ENCODE results near the gene VIPR2.

Gene VIPR2

DNA sequence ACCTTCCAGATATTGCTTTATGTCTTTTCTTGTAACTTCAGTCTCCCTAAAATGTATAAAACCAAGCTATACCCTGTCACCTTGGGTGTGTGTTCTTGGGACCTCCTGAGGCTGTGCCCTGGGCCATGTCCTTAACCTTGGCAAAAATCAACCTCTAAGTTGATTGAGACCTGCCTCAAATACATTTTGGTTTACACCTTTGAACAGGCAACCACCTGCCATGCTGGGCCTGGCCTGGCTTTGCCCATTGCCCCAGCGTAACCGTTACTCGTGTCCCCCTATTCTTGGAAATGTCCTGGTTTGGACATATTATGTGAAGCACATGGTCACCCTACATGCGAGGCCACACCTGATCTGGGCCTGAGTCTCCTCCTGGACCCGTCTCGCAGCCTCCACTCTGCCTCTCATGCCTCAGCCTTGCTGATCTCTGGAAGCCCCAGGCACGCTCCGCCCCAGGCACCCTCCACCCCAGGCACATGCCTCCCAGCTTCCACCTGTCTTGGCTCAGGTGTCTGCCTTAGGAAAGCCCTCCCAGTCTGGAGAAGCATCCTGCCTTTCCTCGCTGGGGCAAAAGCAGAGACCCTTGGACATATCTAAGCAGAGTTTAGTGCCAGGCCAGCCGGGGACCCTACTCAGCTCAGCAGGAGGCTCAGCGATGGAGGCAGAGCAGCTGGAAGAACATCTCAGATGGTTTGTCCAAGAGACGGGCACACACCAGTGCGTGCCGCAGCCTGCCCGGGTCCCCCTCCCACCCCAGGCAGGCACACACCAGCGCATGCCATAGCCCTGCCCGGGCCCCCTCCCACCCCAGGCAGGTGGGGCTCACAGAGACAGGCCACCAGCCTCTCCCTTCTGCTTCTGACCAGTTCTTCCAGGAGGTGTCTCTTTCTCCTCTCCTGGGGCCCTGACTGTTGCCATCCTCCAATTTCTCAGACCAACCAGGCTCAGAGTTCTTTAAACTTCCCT lies 4.0 kb upstream of the VIPR2 start:
- peaks cover 9% of the 10 kb centered on the region for H3K27me3 Mint-ChIP-seq
- peaks cover 4% of the 10 kb centered on the region for H3K4me1 Mint-ChIP-seq

GRCh38 chr7:159147687-159148086 lies 3.0 kb upstream of the VIPR2 start:
- Mint-ChIP-seq H3K9me3 (no peaks in the 10 kb centered on the region), H3K4me1 (peaks cover 4% of the 10 kb centered on the region), H3K4me3 (no peak overlapping the region), H3K27me3 (peaks cover 19% of the 10 kb centered on the region), H3K36me3 (ENCODE audit: low read depth) (no peaks in the 10 kb centered on the region), H3K27ac (no peak overlapping the region)
- ATAC-seq (no peak), DNase-seq (no peak)

More for the DNA sequence above, 4.0 kb upstream of the VIPR2 start:
- Mint-ChIP-seq H3K4me3 (no peak overlapping the region), H3K27ac (no peak overlapping the region), H3K9me3 (no peaks in the 10 kb centered on the region), H3K36me3 (ENCODE audit: low read depth) (no peaks in the 10 kb centered on the region)
- DNase-seq = no peak
- no peak for ATAC-seq

DNA sequence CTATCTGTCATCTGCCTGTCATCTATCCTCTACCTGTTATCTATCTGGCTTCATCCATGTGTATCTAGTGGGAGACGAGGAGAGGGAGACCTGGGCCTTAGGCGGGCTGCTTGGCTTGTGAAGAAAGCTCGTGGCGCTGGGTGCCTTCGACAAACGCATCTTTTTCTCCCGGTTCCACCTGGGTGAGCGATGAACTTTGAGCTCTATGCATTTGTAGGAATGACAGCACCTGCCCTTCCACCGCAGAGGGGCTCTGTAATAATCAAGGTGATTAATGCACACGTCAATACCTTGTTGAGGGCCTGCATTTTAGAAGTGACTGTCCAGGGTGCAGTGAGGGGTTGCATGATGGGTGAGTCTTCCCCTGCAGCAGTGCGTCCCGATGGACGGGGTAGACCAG lies 2.6 kb upstream of the VIPR2 start:
- Mint-ChIP-seq H3K9me3 (no peaks in the 10 kb centered on the region), H3K4me3 (no peak overlapping the region), H3K4me1 (peaks cover 4% of the 10 kb centered on the region), H3K36me3 (ENCODE audit: low read depth) (no peaks in the 10 kb centered on the region), H3K27me3 (peaks cover 22% of the 10 kb centered on the region), H3K27ac (no peak overlapping the region)
- DNase-seq (no peak), ATAC-seq (no peak)

- H3K36me3 Mint-ChIP-seq (ENCODE audit: low read depth) = no peaks in the 10 kb centered on the region
- DNase-seq (no peak), ATAC-seq (no peak)
- H3K27ac Mint-ChIP-seq = no peak overlapping the region
- H3K4me1 Mint-ChIP-seq = peaks cover 4% of the 10 kb centered on the region
- H3K9me3 Mint-ChIP-seq = no peaks in the 10 kb centered on the region
- H3K4me3 Mint-ChIP-seq = no peak overlapping the region
- H3K27me3 Mint-ChIP-seq = peaks cover 30% of the 10 kb centered on the region
Measured at GRCh38 chr7:159146084-159146858, 1.6 kb upstream of the VIPR2 start.

DNA sequence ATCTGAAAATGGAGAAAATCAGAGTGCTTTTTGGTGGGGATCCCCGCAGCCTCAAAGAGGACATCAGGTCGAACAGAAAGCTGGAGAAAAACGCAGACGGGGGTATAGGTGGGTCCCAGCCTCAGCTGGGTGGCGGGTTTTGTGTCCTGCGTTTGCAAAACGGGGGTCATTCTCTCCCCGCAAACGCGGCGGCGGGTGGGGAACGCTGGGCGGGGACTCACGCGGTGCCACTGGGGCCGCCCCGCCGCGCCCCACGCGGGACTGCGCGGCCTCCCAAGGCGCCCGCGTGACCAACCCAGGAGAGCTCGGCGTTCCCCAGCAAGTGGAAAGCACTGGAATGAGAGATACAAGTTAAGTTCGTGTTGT lies 806 bp upstream of the VIPR2 start:
- Mint-ChIP-seq H3K4me3 (peak overlapping the region; percentile 24), H3K27ac (no peak overlapping the region), H3K9me3 (no peaks in the 10 kb centered on the region), H3K36me3 (ENCODE audit: low read depth) (no peaks in the 10 kb centered on the region), H3K27me3 (peaks cover 32% of the 10 kb centered on the region), H3K4me1 (peaks cover 4% of the 10 kb centered on the region)
- ATAC-seq (no peak), DNase-seq (no peak)

DNA sequence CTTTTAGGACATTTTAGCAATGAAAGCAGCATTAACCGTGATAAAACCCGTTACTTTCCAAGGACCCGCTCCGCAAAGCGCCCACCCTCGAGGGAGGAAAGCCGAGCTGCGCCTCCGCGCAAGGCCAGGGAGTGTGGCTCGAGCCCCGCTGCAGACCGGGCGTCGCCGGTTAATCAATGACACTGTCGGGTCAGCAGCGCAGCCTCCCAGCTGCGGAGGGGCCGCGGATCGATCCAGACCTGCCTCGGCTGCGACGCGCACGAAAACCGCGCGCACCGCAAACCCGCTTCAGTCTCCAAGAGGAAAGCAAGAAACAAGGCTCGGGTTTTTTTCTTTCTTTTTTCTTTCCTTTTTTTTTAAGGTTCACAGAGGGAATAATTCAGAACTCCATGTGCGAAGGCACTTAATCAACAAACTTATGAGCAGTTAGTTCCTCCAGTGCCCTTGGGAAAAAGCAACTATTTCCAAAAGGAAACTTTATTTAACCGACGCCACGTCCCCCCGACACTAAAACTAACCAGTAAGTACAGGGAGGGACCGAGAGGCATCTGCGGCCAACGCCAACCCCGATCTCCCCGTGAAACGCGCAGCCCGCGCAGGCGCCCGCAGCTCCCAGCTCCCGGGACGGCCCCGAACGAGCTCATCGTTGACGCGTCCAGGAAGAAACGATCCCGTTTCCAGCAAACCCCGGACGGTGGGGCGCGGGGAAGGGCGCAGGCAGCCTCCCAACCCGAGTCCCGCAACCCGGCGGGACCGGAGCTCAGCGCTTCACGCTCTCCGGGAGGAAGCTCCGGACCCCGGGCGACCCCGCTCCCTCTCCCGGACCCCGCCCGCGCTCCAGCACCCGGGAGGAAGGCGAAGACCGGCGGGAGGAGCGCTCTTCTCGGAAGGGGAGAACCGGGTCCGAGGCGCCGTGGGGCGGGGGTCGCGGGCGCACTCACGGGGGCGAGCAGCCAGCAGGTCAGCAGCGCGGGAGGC lies 598 bp downstream of the VIPR2 start:
- H3K36me3 Mint-ChIP-seq (ENCODE audit: low read depth) = no peaks in the 10 kb centered on the region
- DNase-seq = peak; percentile 30
- peaks cover 4% of the 10 kb centered on the region for H3K4me1 Mint-ChIP-seq
- peak overlapping the region; percentile 61 for H3K4me3 Mint-ChIP-seq
- ATAC-seq = no peak
- no peak overlapping the region for H3K27ac Mint-ChIP-seq
- no peaks in the 10 kb centered on the region for H3K9me3 Mint-ChIP-seq
- H3K27me3 Mint-ChIP-seq = peaks cover 42% of the 10 kb centered on the region

DNA sequence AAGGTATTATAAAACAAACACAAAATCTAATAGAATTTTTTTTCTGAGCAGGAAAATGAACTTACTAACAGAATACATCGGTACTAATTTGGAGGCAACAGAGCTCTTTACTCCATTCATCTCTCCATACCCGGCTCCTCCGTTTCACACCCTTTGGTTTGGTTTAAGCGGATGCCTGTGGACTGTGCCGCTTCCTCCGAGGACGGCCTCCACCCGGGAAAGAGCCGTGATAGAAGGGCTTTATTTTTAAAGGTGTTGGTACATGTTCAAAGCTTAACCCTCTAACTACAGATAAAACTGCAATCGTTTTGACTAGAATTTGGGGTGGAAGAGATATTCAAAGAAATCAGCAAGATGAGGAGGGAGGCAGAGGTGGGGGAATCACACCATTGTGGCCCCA lies 1.9 kb downstream of the VIPR2 start:
- Mint-ChIP-seq H3K27ac (no peak overlapping the region), H3K27me3 (peaks cover 44% of the 10 kb centered on the region), H3K36me3 (ENCODE audit: low read depth) (no peaks in the 10 kb centered on the region), H3K4me1 (peaks cover 4% of the 10 kb centered on the region), H3K4me3 (no peak overlapping the region), H3K9me3 (no peaks in the 10 kb centered on the region)
- no peak for ATAC-seq
- no peak for DNase-seq

DNA sequence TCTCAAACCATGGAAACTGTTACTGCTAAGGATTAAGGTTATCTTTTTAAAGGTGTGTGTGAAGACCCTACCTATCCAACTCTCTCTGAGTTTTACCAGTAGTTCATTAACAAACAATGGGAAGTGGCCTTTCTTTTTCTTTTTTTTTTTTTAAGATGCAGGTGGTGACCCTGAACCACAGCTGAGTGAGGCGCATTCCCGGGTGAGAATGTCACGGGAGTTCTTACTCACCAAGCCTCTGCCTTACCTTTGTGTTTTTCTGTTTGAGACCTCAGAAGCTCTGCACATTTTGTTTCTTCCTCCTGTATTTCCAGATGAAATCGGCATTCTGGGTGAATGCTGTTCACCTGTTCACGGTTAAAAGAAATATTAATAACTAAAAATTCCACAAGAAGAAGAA lies 2.5 kb downstream of the VIPR2 start:
- ATAC-seq = no peak
- no peak overlapping the region for H3K27ac Mint-ChIP-seq
- no peak overlapping the region for H3K4me3 Mint-ChIP-seq
- peaks cover 4% of the 10 kb centered on the region for H3K4me1 Mint-ChIP-seq
- no peak for DNase-seq
- H3K27me3 Mint-ChIP-seq = peaks cover 44% of the 10 kb centered on the region
- H3K36me3 Mint-ChIP-seq (ENCODE audit: low read depth) = no peaks in the 10 kb centered on the region
- H3K9me3 Mint-ChIP-seq = no peaks in the 10 kb centered on the region

- no peak for ATAC-seq
- Mint-ChIP-seq H3K36me3 (ENCODE audit: low read depth) (no peaks in the 10 kb centered on the region), H3K9me3 (no peaks in the 10 kb centered on the region), H3K4me1 (peaks cover 4% of the 10 kb centered on the region), H3K27me3 (peaks cover 44% of the 10 kb centered on the region), H3K27ac (no peak overlapping the region), H3K4me3 (no peak overlapping the region)
- no peak for DNase-seq
Measured at GRCh38 chr7:159141660-159142059, 3.0 kb downstream of the VIPR2 start.

GRCh38 chr7:159141167-159141566 lies 3.5 kb downstream of the VIPR2 start:
- no peak for DNase-seq
- no peak for ATAC-seq
- Mint-ChIP-seq H3K4me1 (peaks cover 4% of the 10 kb centered on the region), H3K36me3 (ENCODE audit: low read depth) (no peaks in the 10 kb centered on the region), H3K9me3 (no peaks in the 10 kb centered on the region), H3K27ac (no peak overlapping the region), H3K27me3 (peaks cover 44% of the 10 kb centered on the region), H3K4me3 (no peak overlapping the region)

- Mint-ChIP-seq H3K36me3 (ENCODE audit: low read depth) (no peaks in the 10 kb centered on the region), H3K9me3 (no peaks in the 10 kb centered on the region), H3K4me1 (peaks cover 4% of the 10 kb centered on the region), H3K4me3 (no peak overlapping the region), H3K27me3 (peaks cover 43% of the 10 kb centered on the region), H3K27ac (no peak overlapping the region)
- no peak for ATAC-seq
- DNase-seq = no peak
Measured at GRCh38 chr7:159140170-159140910, 4.3 kb downstream of the VIPR2 start.

GRCh38 chr7:159139639-159140038 lies 5.0 kb downstream of the VIPR2 start:
- Mint-ChIP-seq H3K4me1 (peaks cover 4% of the 10 kb centered on the region), H3K9me3 (no peaks in the 10 kb centered on the region), H3K27ac (no peak overlapping the region), H3K36me3 (ENCODE audit: low read depth) (no peaks in the 10 kb centered on the region), H3K27me3 (peaks cover 40% of the 10 kb centered on the region), H3K4me3 (no peak overlapping the region)
- no peak for ATAC-seq
- no peak for DNase-seq

DNA sequence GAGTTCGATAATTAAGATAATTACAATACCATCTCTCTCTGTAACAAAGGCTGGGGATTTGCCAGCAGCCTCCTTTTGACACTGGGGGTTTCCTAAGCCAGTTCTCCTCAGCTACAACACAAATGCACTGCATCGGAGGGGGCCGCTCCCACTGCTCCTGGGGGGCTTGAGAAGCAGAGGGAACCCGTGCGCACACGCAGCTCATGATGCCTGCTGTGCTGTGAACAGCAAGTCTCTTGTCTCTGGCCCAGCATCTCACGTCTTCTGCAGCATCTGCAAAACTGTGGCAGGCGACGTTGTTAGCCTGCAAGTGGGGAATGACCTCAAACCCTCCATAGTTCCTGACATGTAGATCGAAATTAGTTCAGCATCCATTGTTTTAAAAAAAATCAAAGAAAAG lies 5.5 kb downstream of the VIPR2 start:
- no peak for DNase-seq
- Mint-ChIP-seq H3K36me3 (ENCODE audit: low read depth) (no peaks in the 10 kb centered on the region), H3K9me3 (no peaks in the 10 kb centered on the region), H3K27me3 (peaks cover 40% of the 10 kb centered on the region), H3K27ac (no peak overlapping the region), H3K4me3 (no peak overlapping the region), H3K4me1 (peaks cover 4% of the 10 kb centered on the region)
- ATAC-seq = no peak

DNA sequence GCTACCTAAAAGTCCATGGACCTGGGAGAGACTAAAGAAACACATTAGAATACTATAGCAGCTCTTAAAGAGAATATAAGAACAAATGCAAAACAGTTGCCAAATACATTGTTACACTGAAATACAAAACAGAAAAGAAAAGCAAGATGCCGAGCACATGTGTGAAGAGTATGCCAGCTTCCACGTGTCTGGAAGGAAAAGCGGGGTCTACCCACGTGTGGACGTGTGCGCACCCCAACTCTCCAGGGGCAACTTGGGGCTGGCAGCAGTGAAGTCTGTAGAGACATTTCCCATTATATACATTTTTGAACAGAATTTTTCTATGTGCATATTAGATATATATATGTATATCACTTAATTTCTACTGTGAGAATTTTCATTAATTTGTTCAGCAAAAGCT lies 6.2 kb downstream of the VIPR2 start:
- peaks cover 33% of the 10 kb centered on the region for H3K27me3 Mint-ChIP-seq
- H3K36me3 Mint-ChIP-seq (ENCODE audit: low read depth) = no peaks in the 10 kb centered on the region
- H3K4me1 Mint-ChIP-seq = no peaks in the 10 kb centered on the region
- no peak for ATAC-seq
- H3K4me3 Mint-ChIP-seq = no peak overlapping the region
- no peaks in the 10 kb centered on the region for H3K9me3 Mint-ChIP-seq
- no peak for DNase-seq
- H3K27ac Mint-ChIP-seq = no peak overlapping the region
